ENCODE measurements around the gene EXPH5.
"Not testable (repeated sequence)": the region's sequence is repeated elsewhere in the genome, so short reads cannot be mapped to it uniquely, and the experiment has no call there.

Gene EXPH5

DNA sequence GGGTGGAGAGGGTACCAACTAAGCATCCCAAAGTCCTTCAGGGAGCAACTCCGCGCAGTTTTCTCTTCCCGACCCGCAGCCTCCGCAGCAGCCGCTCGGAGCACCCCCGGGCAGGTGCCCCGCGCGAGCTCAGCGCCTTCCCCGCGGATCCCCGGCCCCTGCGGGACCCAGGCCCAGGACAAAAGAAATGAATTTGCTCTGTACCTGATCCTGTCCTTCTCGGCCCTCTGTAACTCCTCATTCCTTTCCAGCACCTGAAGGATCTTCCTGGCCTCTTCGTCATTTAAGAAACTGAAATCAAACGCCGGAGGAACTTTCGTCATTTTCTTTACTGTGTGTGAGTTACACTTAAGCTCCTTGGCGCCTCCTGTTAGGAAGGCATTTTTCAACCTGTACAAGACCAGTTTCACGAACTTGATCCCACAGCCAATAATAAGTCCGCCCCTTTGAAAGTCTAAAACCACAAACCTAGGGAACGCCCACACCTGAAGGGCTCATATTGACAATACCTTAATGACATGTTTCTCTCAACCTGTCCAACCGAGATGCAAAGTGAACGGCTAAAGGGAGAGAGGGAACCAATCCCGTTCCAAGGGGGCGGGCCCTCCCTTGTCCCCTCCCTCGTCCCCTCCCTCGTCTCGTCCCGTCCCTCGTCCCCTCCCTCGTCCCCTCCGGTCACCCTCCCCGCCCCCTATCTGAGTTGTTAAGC lies at the start of gene EXPH5:
Gene EXPH5 (minus strand): TSS at position 555 of the 709 bp plus-strand sequence. CDS start 232 bp downstream, at position 323.
- in situ Hi-C loops (cut with MboI; ENCODE audit: low sequenced_read_pairs) = no loop called here

DNA sequence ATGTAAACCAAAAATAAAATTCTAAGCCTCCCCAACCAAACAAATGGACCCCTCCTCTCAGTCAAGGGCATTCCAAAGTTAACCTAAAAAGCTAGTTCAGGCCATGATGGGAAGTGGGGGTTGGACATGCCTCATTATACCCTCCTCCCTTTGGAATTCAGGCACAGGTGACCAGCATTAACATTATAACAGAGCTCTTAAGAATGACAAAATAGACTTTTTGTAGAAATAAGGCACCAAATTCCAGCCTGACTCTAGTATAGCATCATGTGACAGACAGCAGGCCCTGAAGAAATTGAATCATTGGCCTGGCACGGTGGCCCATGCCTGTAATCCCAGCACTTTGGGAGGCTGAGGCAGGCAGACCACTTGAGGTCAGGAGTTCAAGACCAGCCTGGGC lies 48.2 kb upstream of the EXPH5 start:
- in situ Hi-C loops (cut with MboI; ENCODE audit: low sequenced_read_pairs) = not testable (repeated sequence)

DNA sequence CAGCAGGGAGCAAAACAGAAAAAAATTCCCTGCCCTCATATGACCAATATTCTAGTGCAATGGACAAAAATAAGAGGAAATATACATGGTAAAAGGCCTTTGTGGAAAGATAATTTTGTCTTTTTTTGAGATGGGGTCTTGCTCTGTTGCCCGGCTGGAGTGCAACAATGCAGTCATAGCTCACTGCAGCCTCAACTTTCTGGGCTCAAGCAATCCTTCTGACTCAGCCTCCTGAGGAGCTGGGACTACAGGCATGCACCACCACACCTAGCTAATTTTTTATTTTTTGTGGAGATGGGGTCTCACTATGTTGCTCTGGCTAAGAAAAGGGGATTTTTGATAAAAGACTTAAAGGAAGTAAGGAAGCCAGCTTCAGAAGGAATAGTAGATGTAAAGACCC lies 45.6 kb upstream of the EXPH5 start:
- in situ Hi-C loops (cut with MboI; ENCODE audit: low sequenced_read_pairs) = no loop called here

- in situ Hi-C loops (cut with MboI; ENCODE audit: low sequenced_read_pairs) = no loop called here
Observed at GRCh38 chr11:108636222-108636621, 42.7 kb upstream of the EXPH5 start.

DNA sequence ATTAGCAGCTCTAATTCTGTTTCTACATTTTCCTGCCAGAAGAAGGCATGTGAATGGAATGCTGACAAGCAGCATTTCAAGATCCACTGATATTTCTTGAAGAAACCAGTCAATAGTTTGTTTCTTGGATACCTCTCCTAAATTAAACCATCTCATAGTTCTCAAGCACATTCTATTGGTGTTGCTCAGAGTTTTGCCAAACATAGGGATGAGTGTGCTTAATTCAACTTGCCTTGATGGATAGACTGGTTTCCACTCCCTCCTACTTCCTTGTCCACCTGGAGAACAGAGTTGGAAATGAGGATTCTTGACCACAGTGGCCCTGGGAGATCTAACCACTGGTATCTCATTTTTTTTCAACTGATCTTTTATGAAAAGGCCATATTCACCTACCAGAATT lies 41.5 kb upstream of the EXPH5 start:
- in situ Hi-C loops (cut with MboI; ENCODE audit: low sequenced_read_pairs) = no loop called here

GRCh38 chr11:108632041-108632704 lies 38.6 kb upstream of the EXPH5 start:
- in situ Hi-C loops (cut with MboI; ENCODE audit: low sequenced_read_pairs) = no loop called here

DNA sequence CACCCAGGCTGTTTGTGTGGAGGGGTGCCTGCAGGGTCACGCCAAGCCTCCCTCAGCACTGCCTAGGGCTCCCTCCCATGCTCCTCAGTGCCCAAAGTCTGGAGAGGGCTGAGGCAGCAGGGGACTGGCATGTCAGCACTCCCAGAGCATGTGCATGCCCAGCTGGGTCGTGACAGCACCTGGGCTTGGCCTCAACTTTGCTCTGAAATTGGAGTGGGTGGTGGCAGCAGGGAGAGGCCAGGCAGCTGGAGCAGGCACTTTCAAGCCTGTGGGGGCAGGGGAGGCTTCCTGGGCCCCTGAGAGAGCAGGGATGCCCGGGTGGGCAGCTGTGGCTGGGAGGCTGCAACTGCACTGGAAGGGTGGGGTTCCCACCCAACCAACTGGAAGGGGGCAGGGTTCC lies 35.7 kb upstream of the EXPH5 start:
- in situ Hi-C loops (cut with MboI; ENCODE audit: low sequenced_read_pairs) = no loop called here

GRCh38 chr11:108628812-108629211 lies 35.2 kb upstream of the EXPH5 start:
- in situ Hi-C loops (cut with MboI; ENCODE audit: low sequenced_read_pairs) = no loop called here

- in situ Hi-C loops (cut with MboI; ENCODE audit: low sequenced_read_pairs) = no loop called here
Observed at GRCh38 chr11:108628326-108628725, 34.8 kb upstream of the EXPH5 start.

GRCh38 chr11:108624196-108624925 lies 30.8 kb upstream of the EXPH5 start:
- in situ Hi-C loops (cut with MboI; ENCODE audit: low sequenced_read_pairs) = no loop called here

DNA sequence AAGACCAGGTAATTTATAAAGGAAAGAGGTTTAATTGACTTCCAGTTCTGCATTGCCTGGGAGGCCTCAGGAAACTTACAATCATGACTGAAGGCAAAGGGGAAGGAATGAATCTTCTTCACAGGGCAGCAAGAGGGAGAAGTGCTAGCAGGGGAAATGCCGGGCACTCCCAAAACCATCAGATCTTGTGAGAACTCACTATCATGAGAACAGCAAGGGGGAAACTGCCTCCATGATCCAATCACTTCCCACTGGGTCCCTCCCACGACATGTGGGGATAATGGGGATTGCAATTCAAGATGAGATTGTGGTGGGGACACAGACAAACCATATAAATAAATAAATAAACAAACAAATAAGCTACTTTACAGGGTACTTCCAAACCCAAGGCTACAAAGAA lies 28.8 kb upstream of the EXPH5 start:
- in situ Hi-C loops (cut with MboI; ENCODE audit: low sequenced_read_pairs) = no loop called here

DNA sequence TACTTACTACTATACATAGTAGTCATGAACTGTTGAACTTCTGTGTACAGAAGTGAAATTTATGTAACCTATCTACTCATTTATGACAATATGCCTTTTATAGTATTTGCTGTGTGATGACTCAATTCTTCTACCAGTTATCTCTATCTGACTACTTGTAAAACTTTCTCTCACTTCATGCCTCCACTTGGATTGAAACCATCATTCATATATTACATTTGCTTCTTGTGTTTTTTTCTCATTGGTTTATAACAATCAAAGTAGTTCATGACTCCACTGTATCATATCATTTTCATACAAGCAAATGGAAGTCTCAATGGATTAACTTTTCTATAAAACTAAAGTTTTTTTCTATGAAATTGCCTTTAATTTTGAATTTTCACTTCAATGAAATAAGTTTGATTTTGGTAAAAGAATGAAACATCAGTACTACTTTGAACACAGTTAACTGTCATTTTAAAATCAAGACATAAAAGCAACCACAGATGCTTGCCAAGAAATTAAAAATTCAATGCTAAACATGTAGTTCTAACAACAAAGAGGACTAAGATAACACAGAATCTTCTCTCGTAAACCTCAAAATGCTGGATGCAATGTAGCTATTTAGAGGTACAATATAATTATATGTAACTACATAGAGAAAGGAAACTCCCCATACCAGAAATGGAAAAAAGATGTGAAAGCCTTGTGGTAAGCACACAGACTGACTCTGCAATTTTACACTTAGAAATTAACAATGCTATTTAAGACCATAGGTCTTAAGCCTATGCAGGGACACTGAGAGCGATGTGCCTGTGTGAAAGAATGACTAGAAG lies 27.6 kb upstream of the EXPH5 start:
- in situ Hi-C loops (cut with MboI; ENCODE audit: low sequenced_read_pairs) = no loop called here

DNA sequence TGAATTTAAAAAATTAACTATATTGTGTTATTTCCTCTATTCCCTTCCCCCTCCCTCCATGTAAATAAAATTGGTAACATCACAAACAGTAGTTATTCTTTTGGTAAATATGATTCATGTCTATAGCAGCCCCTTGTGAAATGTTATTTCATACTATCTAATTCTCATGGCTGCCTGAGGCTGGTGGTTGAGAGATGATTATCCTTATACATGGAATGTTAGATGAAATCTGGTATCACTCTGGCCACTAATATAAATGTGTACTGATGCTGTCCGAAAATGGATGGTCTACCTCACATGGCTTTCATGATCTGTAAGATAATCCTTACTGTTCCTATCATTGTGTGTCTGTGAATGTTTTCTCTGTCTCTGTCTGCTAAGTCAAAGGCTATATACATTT lies 25.0 kb upstream of the EXPH5 start:
- in situ Hi-C loops (cut with MboI; ENCODE audit: low sequenced_read_pairs) = no loop called here

DNA sequence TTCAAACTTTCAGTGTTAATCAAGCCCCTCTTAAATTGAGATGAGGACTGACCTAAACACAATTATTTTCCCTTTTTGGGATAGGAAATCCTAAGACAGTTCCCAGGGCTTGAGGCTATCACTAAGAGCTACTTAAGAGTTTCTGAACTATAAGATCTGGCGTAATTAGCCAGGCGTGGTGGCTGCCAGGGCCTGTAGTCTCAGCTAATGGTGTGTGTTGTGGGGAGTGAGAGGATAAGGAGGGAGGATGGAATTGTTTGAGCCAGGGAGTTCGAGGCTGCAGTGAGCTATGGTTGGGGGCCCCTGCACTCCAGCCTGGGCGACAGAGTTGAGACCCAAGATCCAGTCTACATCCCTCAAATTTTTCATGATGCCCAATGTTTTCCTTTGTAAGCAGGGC lies 23.5 kb upstream of the EXPH5 start:
- in situ Hi-C loops (cut with MboI; ENCODE audit: low sequenced_read_pairs) = no loop called here

DNA sequence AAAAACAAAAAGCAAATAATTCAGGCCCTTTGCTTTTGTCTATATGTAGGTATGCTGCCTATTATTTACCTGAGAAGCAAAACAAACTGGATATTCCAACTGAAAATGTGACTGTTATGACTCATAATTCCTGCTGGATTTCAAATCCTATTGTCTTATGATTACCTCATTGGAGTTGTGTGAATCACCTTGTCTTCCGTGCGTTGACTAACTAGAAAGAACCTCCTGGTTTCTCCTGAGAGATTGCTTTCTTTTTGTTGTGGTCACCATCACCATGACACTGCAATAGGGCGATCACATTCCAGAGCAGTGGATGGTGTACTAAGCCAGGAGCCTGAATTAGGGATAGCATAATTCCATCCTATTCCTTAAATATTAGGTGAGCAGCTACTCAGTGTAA lies 23.0 kb upstream of the EXPH5 start:
- in situ Hi-C loops (cut with MboI; ENCODE audit: low sequenced_read_pairs) = no loop called here

DNA sequence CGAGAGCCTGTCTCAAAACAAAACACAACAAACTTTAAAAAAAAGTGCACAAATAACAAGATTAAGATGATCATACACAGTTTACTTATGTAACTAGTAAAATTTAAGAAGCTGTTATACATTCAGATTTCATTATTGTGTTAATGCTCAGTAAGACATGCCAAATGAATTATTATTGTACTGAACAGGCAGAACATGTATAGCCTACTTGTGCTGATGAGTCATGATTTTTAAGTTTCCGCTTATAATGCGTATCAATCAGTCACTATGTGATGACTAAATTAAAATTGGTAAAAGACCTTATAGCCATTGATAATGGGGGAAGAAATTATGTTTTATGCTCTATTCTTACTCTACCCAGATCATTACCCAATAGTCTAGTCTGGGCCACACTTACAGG lies 20.5 kb upstream of the EXPH5 start:
- in situ Hi-C loops (cut with MboI; ENCODE audit: low sequenced_read_pairs) = no loop called here

GRCh38 chr11:108609682-108610081 lies 16.1 kb upstream of the EXPH5 start:
- in situ Hi-C loops (cut with MboI; ENCODE audit: low sequenced_read_pairs) = no loop called here

DNA sequence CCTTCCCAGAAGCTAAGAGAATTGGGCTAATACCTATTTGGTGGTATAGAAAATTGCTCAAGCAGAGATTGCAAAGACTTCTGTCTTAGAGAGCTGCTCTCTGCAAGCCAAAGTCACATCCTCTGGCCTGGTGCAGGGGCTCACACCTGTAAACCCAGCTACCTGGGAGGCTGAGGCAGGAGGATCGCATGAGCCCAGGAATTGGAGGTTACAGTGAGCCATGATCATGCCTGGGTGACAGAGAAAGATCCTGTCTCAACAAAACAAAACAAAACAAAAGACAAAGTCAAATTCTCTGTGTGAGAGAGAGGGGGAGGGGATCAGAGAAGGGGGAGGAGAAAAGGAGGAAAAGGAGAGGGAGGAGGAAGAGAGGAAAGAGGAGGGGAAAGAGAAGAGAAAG lies 15.0 kb upstream of the EXPH5 start:
- in situ Hi-C loops (cut with MboI; ENCODE audit: low sequenced_read_pairs) = no loop called here

DNA sequence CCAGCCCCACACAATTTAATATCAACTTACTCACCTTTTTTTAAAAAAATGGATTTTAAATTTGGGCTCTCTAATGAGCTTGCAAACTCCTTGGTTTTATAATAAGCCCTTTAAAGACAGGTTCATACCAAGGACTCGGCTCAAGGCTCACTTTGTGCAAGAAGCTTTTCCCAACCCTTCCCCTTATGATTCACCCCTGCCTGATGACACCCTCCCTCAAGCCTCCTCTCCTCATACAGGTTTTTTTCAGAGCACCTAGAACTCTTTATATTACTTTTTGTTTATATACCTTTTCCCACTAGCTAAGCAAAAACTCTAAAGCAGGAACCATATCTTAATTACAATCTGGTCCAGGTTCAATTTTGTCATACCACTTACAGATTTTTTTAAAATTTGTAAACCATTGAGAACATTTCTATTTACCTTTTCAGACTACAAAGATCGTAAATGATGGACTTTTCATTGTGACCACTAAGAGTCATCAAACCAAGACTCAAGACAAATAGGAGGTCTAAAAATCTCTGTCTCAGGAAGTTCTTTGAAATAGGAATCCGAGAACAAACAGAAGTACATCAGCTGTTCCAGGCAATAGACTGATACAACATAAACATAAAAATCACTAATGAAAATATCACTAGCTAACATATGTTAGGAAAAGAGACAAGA lies 13.1 kb upstream of the EXPH5 start:
- in situ Hi-C loops (cut with MboI; ENCODE audit: low sequenced_read_pairs) = no loop called here

DNA sequence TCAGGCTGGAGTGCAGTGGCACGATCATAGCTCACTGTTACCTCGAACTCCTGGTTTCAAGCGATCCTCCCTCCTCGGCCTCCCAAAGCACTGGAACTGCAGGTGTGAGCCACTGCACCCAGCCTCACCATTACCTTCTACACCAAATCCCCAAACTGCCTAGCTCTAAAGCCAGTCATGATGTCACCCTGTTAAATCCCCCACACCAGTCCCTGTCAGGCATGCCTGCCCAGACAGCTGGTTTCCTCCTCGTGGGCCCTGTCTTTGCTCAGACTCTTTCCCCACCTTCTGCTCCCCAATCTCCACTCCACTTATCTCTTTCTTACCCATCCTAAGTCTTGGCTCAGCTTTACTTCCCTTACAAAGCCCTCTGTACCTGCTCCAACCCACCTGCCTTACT lies 12.5 kb upstream of the EXPH5 start:
- in situ Hi-C loops (cut with MboI; ENCODE audit: low sequenced_read_pairs) = no loop called here

- in situ Hi-C loops (cut with MboI; ENCODE audit: low sequenced_read_pairs) = not testable (repeated sequence)
Observed at GRCh38 chr11:108602818-108603217, 9.2 kb upstream of the EXPH5 start.

Data from HL-60/S4 treated with retinoic acid at 250 ng/mL for 4 days and 3 days (cell line).